HG02884 (cell line): ENCODE data around the gene MTURN.
"Not testable (repeated sequence)": the region's sequence is repeated elsewhere in the genome, so short reads cannot be mapped to it uniquely, and the experiment has no call there.

Source experiments
- ATAC-seq: cut with Tn5 transposase; IDR thresholded peaks from one replicate; pipeline ENCODE4 v1.9.1; 2021; ENCODE audit warnings: mild to moderate bottlenecking, moderate library complexity; ENCODE audit not compliant: unreplicated experiment

The MTURN gene

GRCh38 chr7:30134611-30135300 lies at the start of gene MTURN:
Gene MTURN, plus strand, starts transcription at chr7:30134986. Its CDS starts 151 bp downstream, at chr7:30135137.
- ATAC-seq, result peak; percentile 88

- no peak for ATAC-seq
Observed at GRCh38 chr7:30086529-30086928, 48.3 kb upstream of the MTURN start.

GRCh38 chr7:30087371-30087770 lies 47.4 kb upstream of the MTURN start:
- no peak for ATAC-seq

- ATAC-seq, result no peak
Observed at GRCh38 chr7:30088362-30088761, 46.4 kb upstream of the MTURN start.

- ATAC-seq, result no peak
Observed at GRCh38 chr7:30090111-30090510, 44.7 kb upstream of the MTURN start.

- ATAC-seq, result no peak
Observed at GRCh38 chr7:30091491-30091912, 43.3 kb upstream of the MTURN start.

- ATAC-seq, result no peak
Observed at GRCh38 chr7:30091987-30092386, 42.8 kb upstream of the MTURN start.

- ATAC-seq, result no peak
Observed at GRCh38 chr7:30093420-30093952, 41.3 kb upstream of the MTURN start.

- not testable (repeated sequence) for ATAC-seq
Observed at GRCh38 chr7:30098599-30098998, 36.2 kb upstream of the MTURN start.

- no peak for ATAC-seq
Observed at GRCh38 chr7:30102281-30102680, 32.5 kb upstream of the MTURN start.

GRCh38 chr7:30104157-30104556 lies 30.6 kb upstream of the MTURN start:
- ATAC-seq, result no peak

GRCh38 chr7:30112103-30112713 lies 22.6 kb upstream of the MTURN start:
- ATAC-seq, result no peak

- no peak for ATAC-seq
Observed at GRCh38 chr7:30113144-30113543, 21.6 kb upstream of the MTURN start.

- ATAC-seq, result no peak
Observed at GRCh38 chr7:30114536-30115238, 20.1 kb upstream of the MTURN start.

GRCh38 chr7:30115709-30116297 lies 19.0 kb upstream of the MTURN start:
- ATAC-seq, result no peak

GRCh38 chr7:30116771-30117170 lies 18.0 kb upstream of the MTURN start:
- ATAC-seq, result no peak

GRCh38 chr7:30117896-30118295 lies 16.9 kb upstream of the MTURN start:
- no peak for ATAC-seq

GRCh38 chr7:30119890-30120577 lies 14.8 kb upstream of the MTURN start:
- ATAC-seq, result no peak

- no peak for ATAC-seq
Observed at GRCh38 chr7:30133736-30134610, 813 bp upstream of the MTURN start.
